H9 (cell line): ENCODE data around the gene FAM180A. TPM values are rescaled to one million over a fixed set of nuclear protein-coding genes. Genes with fewer than 3 reads are reported as not detected.

Experiments used
- DNase-seq: peaks from one replicate; pipeline ENCODE4 v3.0.0-alpha.2; 2017
- H2AFZ ChIP-seq: one replicate; pipeline ENCODE4 v1.6.1; 2013; ENCODE audit warnings: mild to moderate bottlenecking, low read length, control low read depth, moderate library complexity
- H2AK5ac ChIP-seq: 2 replicates; pipeline ENCODE4 v1.6.1; 2013; ENCODE audit warnings: low read length, control low read depth, mixed read lengths; ENCODE audit not compliant: insufficient read length
- H2BK120ac ChIP-seq: one replicate; pipeline ENCODE4 v1.6.1; 2013; ENCODE audit warnings: low read depth, mild to moderate bottlenecking, low read length, control low read depth, inconsistent platforms; ENCODE audit not compliant: poor library complexity, severe bottlenecking
- H2BK12ac ChIP-seq: 2 replicates; pipeline ENCODE4 v1.6.1; 2013; ENCODE audit warnings: low read length, control low read depth, mixed read lengths, low read depth; ENCODE audit not compliant: insufficient read length
- H2BK15ac ChIP-seq: 2 replicates; pipeline ENCODE4 v1.6.1; 2013; ENCODE audit warnings: low read depth, low read length, control low read depth
- H2BK20ac ChIP-seq: one replicate; pipeline ENCODE4 v1.6.1; 2013; ENCODE audit warnings: low read depth, mild to moderate bottlenecking, low read length, control low read depth, inconsistent platforms; ENCODE audit not compliant: poor library complexity, severe bottlenecking
- H2BK5ac ChIP-seq: 2 replicates; pipeline ENCODE4 v1.6.1; 2013; ENCODE audit warnings: low read length, control low read depth, mixed read lengths; ENCODE audit not compliant: insufficient read length
- H3K14ac ChIP-seq: 2 replicates; pipeline ENCODE4 v1.6.1; 2013; ENCODE audit warnings: low read length, control low read depth; ENCODE audit not compliant: insufficient read depth
- H3K18ac ChIP-seq: 2 replicates; pipeline ENCODE4 v1.6.1; 2013; ENCODE audit warnings: low read depth, mild to moderate bottlenecking, mixed read lengths, low read length, control low read depth; ENCODE audit not compliant: insufficient read length
- H3K23ac ChIP-seq: 2 replicates; pipeline ENCODE4 v1.6.1; 2013; ENCODE audit warnings: low read length, control low read depth, mixed read lengths, low read depth; ENCODE audit not compliant: insufficient read length
- H3K23me2 ChIP-seq: 2 replicates; pipeline ENCODE4 v1.6.1; 2013; ENCODE audit warnings: low read depth, mild to moderate bottlenecking, mixed read lengths, low read length, control low read depth; ENCODE audit not compliant: insufficient read length, poor library complexity, severe bottlenecking
- H3K27ac ChIP-seq: 2 replicates; pipeline ENCODE4 v1.5.1; 2013; ENCODE audit warnings: low read length, control low read depth, mixed read lengths, low read depth; ENCODE audit not compliant: insufficient read length
- H3K27me3 ChIP-seq: 2 replicates; pipeline ENCODE4 v1.6.1; 2013; ENCODE audit warnings: low read length, control low read depth, inconsistent platforms; ENCODE audit not compliant: insufficient read depth
- H3K4ac ChIP-seq: 2 replicates; pipeline ENCODE4 v1.6.1; 2013; ENCODE audit warnings: low read depth, mild to moderate bottlenecking, control low read depth, inconsistent platforms, low read length, moderate library complexity
- H3K4me1 ChIP-seq: 2 replicates; pipeline ENCODE4 v1.6.1; 2013; ENCODE audit warnings: low read length, control low read depth, inconsistent platforms; ENCODE audit not compliant: insufficient read depth
- H3K4me2 ChIP-seq: 2 replicates; pipeline ENCODE4 v1.6.1; 2013; ENCODE audit warnings: low read length, control low read depth, mixed read lengths; ENCODE audit not compliant: insufficient read length, insufficient read depth
- H3K56ac ChIP-seq: 2 replicates; pipeline ENCODE4 v1.6.1; 2013; ENCODE audit warnings: low read depth, mild to moderate bottlenecking, mixed read lengths, low read length, control low read depth; ENCODE audit not compliant: insufficient read length
- H3K79me1 ChIP-seq: 2 replicates; pipeline ENCODE4 v1.6.1; 2013; ENCODE audit warnings: low read depth, mild to moderate bottlenecking, moderate library complexity, low read length, control low read depth, inconsistent platforms; ENCODE audit not compliant: insufficient read depth, poor library complexity, severe bottlenecking
- H3K79me2 ChIP-seq: 2 replicates; pipeline ENCODE4 v1.6.1; 2013; ENCODE audit warnings: low read length, control low read depth, inconsistent platforms; ENCODE audit not compliant: insufficient read depth
- H3K9ac ChIP-seq: 2 replicates; pipeline ENCODE4 v1.6.1; 2013; ENCODE audit warnings: low read length, control low read depth, mixed read lengths; ENCODE audit not compliant: insufficient read length; ENCODE audit errors: extremely low read depth
- H3K9me3 ChIP-seq: one replicate; pipeline ENCODE4 v1.6.1; 2013; ENCODE audit warnings: low read depth, low read length, inconsistent platforms; ENCODE audit not compliant: control insufficient read depth
- H3T11ph ChIP-seq: one replicate; pipeline ENCODE4 v1.6.1; 2013; ENCODE audit warnings: mild to moderate bottlenecking, low read length, control low read depth, inconsistent platforms
- H4K20me1 ChIP-seq: one replicate; pipeline ENCODE4 v1.6.1; 2013; ENCODE audit not compliant: control insufficient read depth, insufficient read length, insufficient read depth
- H4K5ac ChIP-seq: 2 replicates; pipeline ENCODE4 v1.6.1; 2013; ENCODE audit warnings: low read depth, mild to moderate bottlenecking, mixed read lengths, low read length, control low read depth; ENCODE audit not compliant: insufficient read length
- H4K8ac ChIP-seq: replicated peaks from 2 replicates; pipeline ENCODE4 v1.6.1; 2013; ENCODE audit warnings: low read length, control low read depth, mixed read lengths, low read depth; ENCODE audit not compliant: insufficient read length
- H4K91ac ChIP-seq: 2 replicates; pipeline ENCODE4 v1.6.1; 2013; ENCODE audit warnings: low read depth, mild to moderate bottlenecking, moderate library complexity, mixed read lengths, low read length, control low read depth; ENCODE audit not compliant: insufficient read length
- H3K27ac Mint-ChIP-seq, 3 experiments: 2 replicates in 2 of 3; 3 replicates in 1 of 3; pipeline ENCODE4 v1.8.0; 2020 to 2021; ENCODE audit warnings: mixed read lengths in 3 of 3, mild to moderate bottlenecking in 1 of 3, moderate library complexity in 1 of 3
- H3K27me3 Mint-ChIP-seq: 2 replicates; pipeline ENCODE4 v1.8.0; 2021; ENCODE audit warnings: low read depth, mild to moderate bottlenecking, moderate library complexity, mixed read lengths
- H3K36me3 Mint-ChIP-seq, 3 experiments: 2 replicates in 2 of 3; 3 replicates in 1 of 3; pipeline ENCODE4 v1.8.0; 2020 to 2021; ENCODE audit warnings: low read depth in 3 of 3, mixed read lengths in 3 of 3; ENCODE audit not compliant: insufficient read depth in 1 of 3
- H3K4me1 Mint-ChIP-seq, 2 experiments: 2 replicates each; pipeline ENCODE4 v1.8.0; 2020; ENCODE audit warnings: mixed read lengths in 2 of 2
- H3K4me3 Mint-ChIP-seq, 2 experiments: 2 replicates in 1 of 2; 3 replicates in 1 of 2; pipeline ENCODE4 v1.8.0; 2020 to 2021; ENCODE audit warnings: mild to moderate bottlenecking in 2 of 2, mixed read lengths in 2 of 2, moderate library complexity in 1 of 2
- H3K9me3 Mint-ChIP-seq, 2 experiments: 2 replicates in 1 of 2; 3 replicates in 1 of 2; pipeline ENCODE4 v1.8.0; 2020; ENCODE audit warnings: mild to moderate bottlenecking in 2 of 2, mixed read lengths in 2 of 2, moderate library complexity in 1 of 2
- WGBS: extraction: QIAGEN DNeasy Blood & Tissue Kit; methylation state at CpG from one replicate; pipeline ENCODE4 v1.1.7; 2013; ENCODE audit warnings: missing lambda C conversion rate, low lambda C conversion rate, mixed read lengths; ENCODE audit not compliant: insufficient read length; ENCODE audit errors: extremely low coverage; 5-methylcytosine and 5-hydroxymethylcytosine counted together
- total RNA-seq: library from RNA; stranded (reverse); gene quantifications from 2 replicates; pipeline ENCODE4 v1.2.1, GENCODE V29; 2021
- TF ChIP-seq, protein P1 (sequence below): fragments of 200-600 bp; sonication (generic); conservative IDR thresholded peaks from 3 replicates; pipeline ENCODE4 v1.8.0; 2021; ENCODE audit warnings: antibody characterized with exemption, mild to moderate bottlenecking

The FAM180A gene
- total RNA-seq, 1 experiment from 2014 or later = not detected

DNA sequence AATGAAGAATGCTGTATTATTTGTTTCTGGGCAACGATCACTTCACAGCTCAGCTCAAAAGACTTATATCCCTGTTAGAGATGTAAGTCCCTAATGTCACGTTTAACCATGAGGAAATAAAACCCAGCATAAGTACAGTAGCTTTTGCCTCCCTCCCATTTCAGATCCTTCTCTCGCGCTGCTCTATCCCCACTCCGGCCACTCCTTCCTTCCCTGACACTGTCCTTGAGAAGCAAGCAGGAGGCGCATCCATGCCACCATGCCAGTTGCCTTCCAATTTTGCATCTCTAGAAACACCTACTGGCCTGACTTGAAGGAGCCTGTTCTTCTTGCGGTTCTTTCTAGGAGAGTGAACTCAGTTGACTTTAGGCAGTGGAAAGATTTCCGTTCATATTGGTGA lies 1.2 kb downstream of the FAM180A start:
- no peak overlapping the region for H2BK20ac ChIP-seq
- no peak overlapping the region for H3K56ac ChIP-seq
- no peak overlapping the region for H3T11ph ChIP-seq
- Mint-ChIP-seq H3K27me3 (peaks cover 6% of the 10 kb centered on the region), H3K9me3 (peaks cover 0 to 5% of the 10 kb centered on the region in 2 experiments; a peak in 1 of 5 replicates), H3K27ac (no peak overlapping the region), H3K36me3 (peaks cover 0 to 6% (median 0%) of the 10 kb centered on the region in 3 experiments; a peak in 2 of 7 replicates), H3K4me1 (peaks cover 19 to 24% of the 10 kb centered on the region in 2 experiments), H3K4me3 (no peak overlapping the region)
- H3K79me1 ChIP-seq = no peaks in the 10 kb centered on the region
- H3K4me2 ChIP-seq = no peak overlapping the region
- H4K8ac ChIP-seq = no peak overlapping the region
- no peak overlapping the region for H2BK5ac ChIP-seq
- no peaks in the 10 kb centered on the region for H3K4me1 ChIP-seq
- no peak overlapping the region for H2BK12ac ChIP-seq
- no peak overlapping the region for H4K5ac ChIP-seq
- H3K9me3 ChIP-seq = no peaks in the 10 kb centered on the region
- H3K27ac ChIP-seq = no peak overlapping the region
- no peaks in the 10 kb centered on the region for H3K79me2 ChIP-seq
- H3K14ac ChIP-seq = no peak overlapping the region
- no peak overlapping the region for H3K18ac ChIP-seq
- H3K4ac ChIP-seq = no peak overlapping the region
- no peak overlapping the region for H4K91ac ChIP-seq
- no peaks in the 10 kb centered on the region for H3K23me2 ChIP-seq
- no CpG with 5 or more reads among the region's 8 CpGs for WGBS
- no peak overlapping the region for H2AK5ac ChIP-seq
- H3K23ac ChIP-seq = no peak overlapping the region
- H2BK15ac ChIP-seq = no peak overlapping the region
- H3K9ac ChIP-seq = no peak overlapping the region
- H2BK120ac ChIP-seq = no peak overlapping the region
- H3K27me3 ChIP-seq = no peaks in the 10 kb centered on the region
- no peak overlapping the region for H2AFZ ChIP-seq
- TF ChIP-seq, protein P1, sequence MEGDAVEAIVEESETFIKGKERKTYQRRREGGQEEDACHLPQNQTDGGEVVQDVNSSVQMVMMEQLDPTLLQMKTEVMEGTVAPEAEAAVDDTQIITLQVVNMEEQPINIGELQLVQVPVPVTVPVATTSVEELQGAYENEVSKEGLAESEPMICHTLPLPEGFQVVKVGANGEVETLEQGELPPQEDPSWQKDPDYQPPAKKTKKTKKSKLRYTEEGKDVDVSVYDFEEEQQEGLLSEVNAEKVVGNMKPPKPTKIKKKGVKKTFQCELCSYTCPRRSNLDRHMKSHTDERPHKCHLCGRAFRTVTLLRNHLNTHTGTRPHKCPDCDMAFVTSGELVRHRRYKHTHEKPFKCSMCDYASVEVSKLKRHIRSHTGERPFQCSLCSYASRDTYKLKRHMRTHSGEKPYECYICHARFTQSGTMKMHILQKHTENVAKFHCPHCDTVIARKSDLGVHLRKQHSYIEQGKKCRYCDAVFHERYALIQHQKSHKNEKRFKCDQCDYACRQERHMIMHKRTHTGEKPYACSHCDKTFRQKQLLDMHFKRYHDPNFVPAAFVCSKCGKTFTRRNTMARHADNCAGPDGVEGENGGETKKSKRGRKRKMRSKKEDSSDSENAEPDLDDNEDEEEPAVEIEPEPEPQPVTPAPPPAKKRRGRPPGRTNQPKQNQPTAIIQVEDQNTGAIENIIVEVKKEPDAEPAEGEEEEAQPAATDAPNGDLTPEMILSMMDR = no peak
- no peak for DNase-seq
- H4K20me1 ChIP-seq = no peaks in the 10 kb centered on the region
